ENCODE measurements around the gene KCNMA1. TPM values are rescaled to one million over a fixed set of nuclear protein-coding genes. Genes with fewer than 3 reads are reported as not detected.

The KCNMA1 gene
- polyA plus RNA-seq, 1 of the 3 experiments (the other 2 are of a cell fraction) = 107 TPM

DNA sequence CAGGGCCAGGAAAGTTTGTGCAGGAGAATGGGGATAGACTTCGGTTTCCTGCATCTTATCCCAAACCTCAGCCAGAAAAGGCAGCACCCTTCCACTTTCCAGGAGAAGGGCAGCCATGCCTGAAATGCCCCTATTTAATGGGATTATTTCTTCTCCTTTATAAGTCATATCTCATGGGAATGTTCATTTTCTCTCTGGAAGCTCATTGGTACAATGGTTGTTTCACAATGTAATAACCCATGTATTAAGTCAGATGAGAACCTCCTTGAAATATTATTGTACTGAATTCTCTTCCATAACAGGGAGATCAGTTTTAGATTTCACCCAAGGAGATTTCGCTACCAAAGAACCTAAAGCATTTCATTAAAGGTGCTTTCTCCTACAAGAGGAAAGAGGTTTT, 457.5 kb downstream of the KCNMA1 start:
- 85% methylated on average over 2 of the region's 2 CpGs for WGBS (ENCODE audit: low lambda C conversion rate)
- CTCF ChIA-PET = interaction anchor here (0.6 kb wide), 1 partner anchor 61 kb away, joined by 3 read pairs; no protein-coding TSS in a partner anchor
- peak overlapping the region; percentile 24 to 78; a peak in 3 of 4 replicates for H3K27ac ChIP-seq (ENCODE audit: low read depth in 2 of 2, low read length in 1 of 2)
- H3K9ac ChIP-seq = peak overlapping the region; percentile 50; the same call in 1 of the 2 replicates
- H3K4me2 ChIP-seq = peak overlapping the region; percentile 39
- H3K9me3 ChIP-seq = no peaks in the 10 kb centered on the region
- H3K9me2 ChIP-seq = no peaks in the 10 kb centered on the region
- TF ChIP-seq MXI1 (IDR thresholded peaks at IDR 0.05; ENCODE audit: low read depth, low read length) = no peak
- no peak for TF ChIP-seq EP300 (IDR thresholded peaks at IDR 0.05; ENCODE audit: borderline replicate concordance in 1 of 2, low read depth in 1 of 2, low read length in 1 of 2)
- no peak for TF ChIP-seq RFX5 (IDR thresholded peaks at IDR 0.05; ENCODE audit: low read length)
- no peak for TF ChIP-seq RXRA (IDR thresholded peaks at IDR 0.05; ENCODE audit: borderline replicate concordance, low read depth)
- no peak for TF ChIP-seq POLR2AphosphoS5 (IDR thresholded peaks at IDR 0.05; ENCODE audit: low read depth, low read length)
- TF ChIP-seq, protein P1, sequence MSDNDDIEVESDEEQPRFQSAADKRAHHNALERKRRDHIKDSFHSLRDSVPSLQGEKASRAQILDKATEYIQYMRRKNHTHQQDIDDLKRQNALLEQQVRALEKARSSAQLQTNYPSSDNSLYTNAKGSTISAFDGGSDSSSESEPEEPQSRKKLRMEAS (IDR thresholded peaks at IDR 0.05; ENCODE audit: low read depth) = no peak
- TF ChIP-seq EZH2phosphoT487 (IDR thresholded peaks at IDR 0.05; ENCODE audit: borderline replicate concordance, low read depth) = no peak
- TF ChIP-seq MEF2A (IDR thresholded peaks at IDR 0.05; ENCODE audit: borderline replicate concordance, low read depth) = no peak
- no peak for TF ChIP-seq FOSL2 (IDR thresholded peaks at IDR 0.05; ENCODE audit: borderline replicate concordance, low read depth)
- no peak for TF ChIP-seq FOXJ3 (CRISPR knock-in tag; IDR thresholded peaks at IDR 0.05)
- no peak for TF ChIP-seq GABPA (IDR thresholded peaks at IDR 0.05; ENCODE audit: low read depth)
- TF ChIP-seq ELF1 (IDR thresholded peaks at IDR 0.05) = no peak
- no peak for TF ChIP-seq TCF12 (IDR thresholded peaks at IDR 0.05)
- TF ChIP-seq, protein P2, sequence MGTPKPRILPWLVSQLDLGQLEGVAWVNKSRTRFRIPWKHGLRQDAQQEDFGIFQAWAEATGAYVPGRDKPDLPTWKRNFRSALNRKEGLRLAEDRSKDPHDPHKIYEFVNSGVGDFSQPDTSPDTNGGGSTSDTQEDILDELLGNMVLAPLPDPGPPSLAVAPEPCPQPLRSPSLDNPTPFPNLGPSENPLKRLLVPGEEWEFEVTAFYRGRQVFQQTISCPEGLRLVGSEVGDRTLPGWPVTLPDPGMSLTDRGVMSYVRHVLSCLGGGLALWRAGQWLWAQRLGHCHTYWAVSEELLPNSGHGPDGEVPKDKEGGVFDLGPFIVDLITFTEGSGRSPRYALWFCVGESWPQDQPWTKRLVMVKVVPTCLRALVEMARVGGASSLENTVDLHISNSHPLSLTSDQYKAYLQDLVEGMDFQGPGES (IDR thresholded peaks at IDR 0.05; ENCODE audit: low read depth, low read length) = no peak
- TF ChIP-seq, protein P3, sequence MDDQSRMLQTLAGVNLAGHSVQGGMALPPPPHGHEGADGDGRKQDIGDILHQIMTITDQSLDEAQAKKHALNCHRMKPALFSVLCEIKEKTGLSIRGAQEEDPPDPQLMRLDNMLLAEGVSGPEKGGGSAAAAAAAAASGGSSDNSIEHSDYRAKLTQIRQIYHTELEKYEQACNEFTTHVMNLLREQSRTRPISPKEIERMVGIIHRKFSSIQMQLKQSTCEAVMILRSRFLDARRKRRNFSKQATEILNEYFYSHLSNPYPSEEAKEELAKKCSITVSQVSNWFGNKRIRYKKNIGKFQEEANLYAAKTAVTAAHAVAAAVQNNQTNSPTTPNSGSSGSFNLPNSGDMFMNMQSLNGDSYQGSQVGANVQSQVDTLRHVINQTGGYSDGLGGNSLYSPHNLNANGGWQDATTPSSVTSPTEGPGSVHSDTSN (IDR thresholded peaks at IDR 0.05) = no peak
- TF ChIP-seq, protein P4, sequence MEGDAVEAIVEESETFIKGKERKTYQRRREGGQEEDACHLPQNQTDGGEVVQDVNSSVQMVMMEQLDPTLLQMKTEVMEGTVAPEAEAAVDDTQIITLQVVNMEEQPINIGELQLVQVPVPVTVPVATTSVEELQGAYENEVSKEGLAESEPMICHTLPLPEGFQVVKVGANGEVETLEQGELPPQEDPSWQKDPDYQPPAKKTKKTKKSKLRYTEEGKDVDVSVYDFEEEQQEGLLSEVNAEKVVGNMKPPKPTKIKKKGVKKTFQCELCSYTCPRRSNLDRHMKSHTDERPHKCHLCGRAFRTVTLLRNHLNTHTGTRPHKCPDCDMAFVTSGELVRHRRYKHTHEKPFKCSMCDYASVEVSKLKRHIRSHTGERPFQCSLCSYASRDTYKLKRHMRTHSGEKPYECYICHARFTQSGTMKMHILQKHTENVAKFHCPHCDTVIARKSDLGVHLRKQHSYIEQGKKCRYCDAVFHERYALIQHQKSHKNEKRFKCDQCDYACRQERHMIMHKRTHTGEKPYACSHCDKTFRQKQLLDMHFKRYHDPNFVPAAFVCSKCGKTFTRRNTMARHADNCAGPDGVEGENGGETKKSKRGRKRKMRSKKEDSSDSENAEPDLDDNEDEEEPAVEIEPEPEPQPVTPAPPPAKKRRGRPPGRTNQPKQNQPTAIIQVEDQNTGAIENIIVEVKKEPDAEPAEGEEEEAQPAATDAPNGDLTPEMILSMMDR (IDR thresholded peaks at IDR 0.05) = no peak
- TF ChIP-seq RAD21 (IDR thresholded peaks at IDR 0.05; ENCODE audit: low read length) = no peak
- TF ChIP-seq, protein P5, sequence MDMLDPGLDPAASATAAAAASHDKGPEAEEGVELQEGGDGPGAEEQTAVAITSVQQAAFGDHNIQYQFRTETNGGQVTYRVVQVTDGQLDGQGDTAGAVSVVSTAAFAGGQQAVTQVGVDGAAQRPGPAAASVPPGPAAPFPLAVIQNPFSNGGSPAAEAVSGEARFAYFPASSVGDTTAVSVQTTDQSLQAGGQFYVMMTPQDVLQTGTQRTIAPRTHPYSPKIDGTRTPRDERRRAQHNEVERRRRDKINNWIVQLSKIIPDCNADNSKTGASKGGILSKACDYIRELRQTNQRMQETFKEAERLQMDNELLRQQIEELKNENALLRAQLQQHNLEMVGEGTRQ (IDR thresholded peaks at IDR 0.05; ENCODE audit: borderline replicate concordance, low read depth, low read length) = no peak
- TF ChIP-seq TEAD4 (IDR thresholded peaks at IDR 0.05; ENCODE audit: borderline replicate concordance, insufficient read depth) = no peak
- no peaks in the 10 kb centered on the region for H3K27me3 ChIP-seq (ENCODE audit: insufficient read depth)
- H3K4me3 ChIP-seq (ENCODE audit: low read depth in 2 of 2, low read length in 1 of 2) = no peak overlapping the region
- POLR2A ChIA-PET = no interaction called here
- DNase-seq = no peak
- peaks cover 15% of the 10 kb centered on the region for H3F3A ChIP-seq (replicated peaks; ENCODE audit: insufficient read depth)
- peaks cover 0 to 31% of the 10 kb centered on the region in 2 experiments; a peak in 3 of 4 replicates for H3K4me1 ChIP-seq (ENCODE audit: control insufficient read depth in 1 of 2, insufficient read depth in 2 of 2, low read depth in 1 of 2, low read length in 1 of 2)
- no peaks in the 10 kb centered on the region for H3K79me2 ChIP-seq (ENCODE audit: insufficient read depth)
- H2AFZ ChIP-seq (ENCODE audit: low read depth) = no peak overlapping the region
- H4K20me1 ChIP-seq (ENCODE audit: insufficient read depth) = no peaks in the 10 kb centered on the region
- no peaks in the 10 kb centered on the region for H3K36me3 ChIP-seq (replicated peaks in 1 of 2; ENCODE audit: control insufficient read depth in 1 of 2, insufficient read depth in 2 of 2, low read length in 1 of 2)

All from SK-N-SH (cell line).